Chondrocyte (in vitro differentiated cells): ENCODE results near the gene TSPAN3. TPM values are rescaled to one million over a fixed set of nuclear protein-coding genes. Genes with fewer than 3 reads are reported as not detected.

Source experiments
- DNase-seq: peaks from one replicate; pipeline ENCODE4 v3.0.0; 2021; ENCODE audit warnings: mixed read lengths, low spot score
- H3K27ac Mint-ChIP-seq: one replicate; pipeline ENCODE4 v1.8.0; 2021; ENCODE audit warnings: mild to moderate bottlenecking, moderate library complexity, mixed read lengths; ENCODE audit not compliant: unreplicated experiment
- H3K27me3 Mint-ChIP-seq: 2 replicates; pipeline ENCODE4 v1.8.0; 2021; ENCODE audit warnings: low read depth, mixed read lengths
- H3K36me3 Mint-ChIP-seq: 2 replicates; pipeline ENCODE4 v1.8.0; 2021; ENCODE audit warnings: low read depth, mixed read lengths
- H3K4me1 Mint-ChIP-seq: 2 replicates; pipeline ENCODE4 v1.8.0; 2021; ENCODE audit warnings: low read depth, mild to moderate bottlenecking, mixed read lengths
- H3K4me3 Mint-ChIP-seq: one replicate; pipeline ENCODE4 v1.8.0; 2021; ENCODE audit warnings: mild to moderate bottlenecking, moderate library complexity, mixed read lengths; ENCODE audit not compliant: unreplicated experiment
- H3K9me3 Mint-ChIP-seq: 2 replicates; pipeline ENCODE4 v1.8.0; 2021; ENCODE audit warnings: low read depth, mixed read lengths
- CTCF ChIP-seq: fragments of 200-600 bp; sonication (generic); IDR thresholded peaks from 2 replicates; pipeline ENCODE4 v1.5.0; 2021; ENCODE audit warnings: antibody characterized with exemption, mild to moderate bottlenecking, moderate library complexity
- total RNA-seq: library from RNA; stranded (reverse); gene quantifications from 3 replicates; pipeline ENCODE4 v1.2.1, GENCODE V29; 2021

Gene TSPAN3
- total RNA-seq, 1 donor from 2014 or later = 250 TPM

GRCh38 chr15:77085297-77085696 lies 14.4 kb upstream of the TSPAN3 start:
- Mint-ChIP-seq H3K36me3 (no peaks in the 10 kb centered on the region), H3K27me3 (no peaks in the 10 kb centered on the region), H3K9me3 (no peaks in the 10 kb centered on the region), H3K4me1 (peaks cover 34% of the 10 kb centered on the region), H3K27ac (no peak overlapping the region), H3K4me3 (no peak overlapping the region)
- TF ChIP-seq CTCF = no peak
- no peak for DNase-seq

- H3K4me1 Mint-ChIP-seq = peaks cover 34% of the 10 kb centered on the region
Observed at GRCh38 chr15:77084436-77084835, 13.5 kb upstream of the TSPAN3 start.

DNA sequence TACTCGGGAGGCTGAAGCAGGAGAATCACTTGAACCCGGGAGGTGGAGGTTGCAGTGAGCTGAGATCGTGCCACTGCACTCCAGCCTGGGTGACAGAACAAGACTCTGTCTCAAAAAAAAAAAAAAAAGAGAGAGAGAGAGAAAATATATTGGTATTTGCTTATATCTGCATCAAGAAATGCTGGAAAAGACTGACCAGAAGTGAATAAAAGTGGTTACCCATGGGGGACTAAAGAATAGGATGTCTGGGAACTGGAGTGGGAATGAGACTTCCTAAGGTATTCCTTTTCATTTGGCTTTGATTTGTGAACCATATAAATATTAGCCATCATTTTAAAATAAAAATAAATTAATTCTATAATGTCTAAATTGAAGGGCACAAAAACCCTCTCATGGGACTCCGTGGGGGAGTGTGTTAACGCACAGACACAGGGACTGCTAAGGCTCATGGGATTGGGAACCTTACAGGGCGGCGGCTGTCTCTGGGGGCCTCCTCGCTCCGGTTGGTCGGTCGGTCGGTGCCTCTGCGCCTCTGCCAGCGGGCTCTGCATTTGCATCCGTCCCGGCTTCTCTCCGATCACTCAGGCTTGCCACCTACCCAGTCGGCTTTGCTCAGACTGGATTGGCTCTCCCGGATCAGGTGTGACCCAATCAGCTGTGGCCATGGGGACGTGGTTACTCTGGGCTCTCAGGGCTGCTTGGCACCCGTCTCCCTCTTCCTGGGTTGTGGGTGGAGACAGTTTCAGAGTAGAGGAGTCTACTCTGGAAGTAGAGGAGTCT lies 12.7 kb upstream of the TSPAN3 start:
- Mint-ChIP-seq H3K4me3 (peak overlapping the region; percentile 46), H3K27me3 (no peaks in the 10 kb centered on the region), H3K9me3 (no peaks in the 10 kb centered on the region), H3K4me1 (peaks cover 34% of the 10 kb centered on the region), H3K27ac (no peak overlapping the region), H3K36me3 (no peaks in the 10 kb centered on the region)
- no peak for TF ChIP-seq CTCF
- no peak for DNase-seq

More at GRCh38 chr15:77084436-77084835, 13.5 kb upstream of the TSPAN3 start:
- no peaks in the 10 kb centered on the region for H3K27me3 Mint-ChIP-seq
- no peaks in the 10 kb centered on the region for H3K36me3 Mint-ChIP-seq
- no peak overlapping the region for H3K4me3 Mint-ChIP-seq
- H3K9me3 Mint-ChIP-seq = no peaks in the 10 kb centered on the region
- H3K27ac Mint-ChIP-seq = peak overlapping the region; percentile 51
- no peak for TF ChIP-seq CTCF
- no peak for DNase-seq

GRCh38 chr15:77081971-77082370 lies 11.1 kb upstream of the TSPAN3 start:
- no peaks in the 10 kb centered on the region for H3K9me3 Mint-ChIP-seq
- DNase-seq = no peak
- no peak overlapping the region for H3K27ac Mint-ChIP-seq
- no peak for TF ChIP-seq CTCF
- H3K4me1 Mint-ChIP-seq = peaks cover 34% of the 10 kb centered on the region
- H3K4me3 Mint-ChIP-seq = no peak overlapping the region
- H3K36me3 Mint-ChIP-seq = no peaks in the 10 kb centered on the region
- no peaks in the 10 kb centered on the region for H3K27me3 Mint-ChIP-seq

- Mint-ChIP-seq H3K4me1 (peaks cover 9% of the 10 kb centered on the region), H3K9me3 (no peaks in the 10 kb centered on the region), H3K4me3 (no peak overlapping the region), H3K36me3 (no peaks in the 10 kb centered on the region), H3K27ac (no peak overlapping the region), H3K27me3 (no peaks in the 10 kb centered on the region)
- no peak for DNase-seq
- no peak for TF ChIP-seq CTCF
Observed at GRCh38 chr15:77076323-77076915, 5.5 kb upstream of the TSPAN3 start.
